Osteocyte (in vitro differentiated cells): ENCODE results near the gene UST. TPM values are rescaled to one million over a fixed set of nuclear protein-coding genes. Genes with fewer than 3 reads are reported as not detected.

Source experiments
- DNase-seq: peaks from one replicate; pipeline ENCODE4 v3.0.0; 2021; ENCODE audit warnings: mixed read lengths; ENCODE audit not compliant: unreplicated experiment; ENCODE audit errors: extremely low spot score
- H3K27ac Mint-ChIP-seq: one replicate; pipeline ENCODE4 v1.8.0; 2021; ENCODE audit warnings: mild to moderate bottlenecking, mixed read lengths; ENCODE audit not compliant: unreplicated experiment
- H3K27me3 Mint-ChIP-seq: one replicate; pipeline ENCODE4 v1.8.0; 2021; ENCODE audit warnings: mixed read lengths; ENCODE audit not compliant: unreplicated experiment
- H3K36me3 Mint-ChIP-seq: one replicate; pipeline ENCODE4 v1.8.0; 2021; ENCODE audit warnings: mixed read lengths; ENCODE audit not compliant: unreplicated experiment
- H3K4me1 Mint-ChIP-seq: one replicate; pipeline ENCODE4 v1.8.0; 2021; ENCODE audit warnings: mixed read lengths; ENCODE audit not compliant: unreplicated experiment
- H3K4me3 Mint-ChIP-seq: one replicate; pipeline ENCODE4 v1.8.0; 2021; ENCODE audit warnings: mild to moderate bottlenecking, moderate library complexity, mixed read lengths; ENCODE audit not compliant: unreplicated experiment
- H3K9me3 Mint-ChIP-seq: one replicate; pipeline ENCODE4 v1.8.0; 2021; ENCODE audit warnings: mixed read lengths; ENCODE audit not compliant: unreplicated experiment
- long read RNA-seq: library from polyadenylated mRNA; unstranded; transcript quantifications from one replicate; pipeline ENCODE4 v2.0.0, GENCODE V29; 2021
- total RNA-seq: library from RNA; stranded (reverse); gene quantifications from 2 replicates; pipeline ENCODE4 v1.2.1, GENCODE V29; 2021
- TF ChIP-seq, protein P1 (sequence below): fragments of 200-600 bp; sonication (generic); IDR thresholded peaks from 2 replicates; pipeline ENCODE4 v1.5.0; 2021; ENCODE audit warnings: antibody characterized with exemption, mild to moderate bottlenecking, moderate library complexity

The UST gene, protein sequence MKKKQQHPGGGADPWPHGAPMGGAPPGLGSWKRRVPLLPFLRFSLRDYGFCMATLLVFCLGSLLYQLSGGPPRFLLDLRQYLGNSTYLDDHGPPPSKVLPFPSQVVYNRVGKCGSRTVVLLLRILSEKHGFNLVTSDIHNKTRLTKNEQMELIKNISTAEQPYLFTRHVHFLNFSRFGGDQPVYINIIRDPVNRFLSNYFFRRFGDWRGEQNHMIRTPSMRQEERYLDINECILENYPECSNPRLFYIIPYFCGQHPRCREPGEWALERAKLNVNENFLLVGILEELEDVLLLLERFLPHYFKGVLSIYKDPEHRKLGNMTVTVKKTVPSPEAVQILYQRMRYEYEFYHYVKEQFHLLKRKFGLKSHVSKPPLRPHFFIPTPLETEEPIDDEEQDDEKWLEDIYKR
- total RNA-seq: 15.7 and 16.1 TPM in 2 replicates
- long read RNA-seq, full-length matches to known transcripts: 3 of 15 reads
- long read RNA-seq, partial matches to known transcripts: 1 of 15 reads
- long read RNA-seq, other reads (novel, unspliced or antisense): 11 of 15 reads

DNA sequence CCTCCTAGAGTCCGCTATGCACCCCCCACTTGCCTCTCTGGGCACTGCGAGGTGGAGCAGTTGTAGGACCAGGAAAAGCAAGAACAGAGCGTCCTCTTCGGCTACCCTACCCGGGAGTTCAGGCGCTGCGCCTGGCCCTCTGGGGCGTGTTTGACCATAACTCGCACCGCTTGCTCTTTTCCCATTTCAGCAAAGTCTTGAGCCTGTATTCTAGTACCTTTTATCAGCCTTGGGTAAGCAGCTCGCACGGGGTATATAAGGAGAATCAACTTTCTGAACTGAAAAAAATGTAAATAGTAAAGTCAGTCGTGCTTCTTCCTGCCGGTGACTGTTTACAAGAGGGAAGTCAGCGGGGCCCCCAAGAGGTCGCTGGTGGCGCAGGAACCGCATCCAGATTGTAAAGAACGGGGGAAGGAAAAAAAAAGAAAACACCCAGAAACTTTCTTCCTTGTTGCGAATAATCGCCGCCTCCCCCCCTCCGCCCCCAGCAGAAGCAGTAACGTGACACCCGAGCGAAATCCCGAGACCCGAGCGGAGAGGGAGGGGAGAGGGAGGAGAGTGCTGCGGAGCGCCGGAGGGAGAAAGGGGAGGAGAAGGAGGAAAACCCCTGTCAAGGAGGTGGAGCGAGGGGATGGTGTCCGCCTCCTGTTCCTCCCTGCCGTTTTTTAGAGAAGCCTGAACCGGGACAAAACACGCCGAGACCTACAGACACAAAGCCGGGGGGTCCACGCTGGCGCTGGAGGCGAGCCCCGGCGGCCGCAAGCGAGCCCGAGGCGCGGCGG, at the start of gene UST:
UST (plus strand) TSS at position 668 of the 782 bp plus-strand sequence. CDS start 401 bp downstream, outside the sequence.
- Mint-ChIP-seq H3K36me3 (no peaks in the 10 kb centered on the region), H3K4me3 (peak within 1 kb of the TSS; percentile 93), H3K4me1 (peaks cover 24% of the 10 kb centered on the region), H3K27ac (peak within 1 kb of the TSS; percentile 96), H3K9me3 (no peaks in the 10 kb centered on the region), H3K27me3 (peaks cover 6% of the 10 kb centered on the region)
- peak; percentile 95 for DNase-seq
- TF ChIP-seq, protein P1, sequence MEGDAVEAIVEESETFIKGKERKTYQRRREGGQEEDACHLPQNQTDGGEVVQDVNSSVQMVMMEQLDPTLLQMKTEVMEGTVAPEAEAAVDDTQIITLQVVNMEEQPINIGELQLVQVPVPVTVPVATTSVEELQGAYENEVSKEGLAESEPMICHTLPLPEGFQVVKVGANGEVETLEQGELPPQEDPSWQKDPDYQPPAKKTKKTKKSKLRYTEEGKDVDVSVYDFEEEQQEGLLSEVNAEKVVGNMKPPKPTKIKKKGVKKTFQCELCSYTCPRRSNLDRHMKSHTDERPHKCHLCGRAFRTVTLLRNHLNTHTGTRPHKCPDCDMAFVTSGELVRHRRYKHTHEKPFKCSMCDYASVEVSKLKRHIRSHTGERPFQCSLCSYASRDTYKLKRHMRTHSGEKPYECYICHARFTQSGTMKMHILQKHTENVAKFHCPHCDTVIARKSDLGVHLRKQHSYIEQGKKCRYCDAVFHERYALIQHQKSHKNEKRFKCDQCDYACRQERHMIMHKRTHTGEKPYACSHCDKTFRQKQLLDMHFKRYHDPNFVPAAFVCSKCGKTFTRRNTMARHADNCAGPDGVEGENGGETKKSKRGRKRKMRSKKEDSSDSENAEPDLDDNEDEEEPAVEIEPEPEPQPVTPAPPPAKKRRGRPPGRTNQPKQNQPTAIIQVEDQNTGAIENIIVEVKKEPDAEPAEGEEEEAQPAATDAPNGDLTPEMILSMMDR: peak; percentile 59

DNA sequence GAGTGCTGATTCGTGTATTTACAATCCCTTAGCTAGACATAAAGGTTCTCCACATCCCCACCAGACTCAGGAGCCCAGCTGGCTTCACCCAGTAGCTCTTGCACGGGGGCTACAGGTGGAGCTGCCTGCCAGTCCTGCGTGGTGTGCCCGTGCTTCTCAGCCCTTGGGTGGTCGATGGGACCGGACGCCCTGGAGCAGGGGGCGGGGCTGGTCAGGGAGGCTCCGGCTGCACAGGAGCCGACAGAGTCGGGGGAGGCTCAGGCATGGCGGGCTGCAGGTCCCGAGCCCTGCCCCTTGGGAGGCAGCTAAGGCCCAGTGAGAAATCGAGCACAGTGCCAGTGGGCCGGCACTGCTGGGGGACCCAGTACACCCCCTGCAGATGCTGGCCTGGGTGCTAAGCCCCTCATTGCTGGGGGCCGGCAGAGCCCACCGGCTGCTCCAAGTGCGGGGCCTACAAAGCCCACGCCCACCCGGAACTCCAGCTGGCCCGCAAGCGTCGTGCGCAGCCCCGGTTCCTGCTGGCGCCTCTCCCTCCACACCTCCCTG, 48.9 kb upstream of the UST start:
- TF ChIP-seq, protein P1: no peak
- DNase-seq: no peak
- Mint-ChIP-seq H3K4me1 (peaks cover 16% of the 10 kb centered on the region), H3K36me3 (no peaks in the 10 kb centered on the region), H3K27me3 (no peaks in the 10 kb centered on the region), H3K9me3 (peaks cover 12% of the 10 kb centered on the region), H3K4me3 (no peak overlapping the region), H3K27ac (no peak overlapping the region)

DNA sequence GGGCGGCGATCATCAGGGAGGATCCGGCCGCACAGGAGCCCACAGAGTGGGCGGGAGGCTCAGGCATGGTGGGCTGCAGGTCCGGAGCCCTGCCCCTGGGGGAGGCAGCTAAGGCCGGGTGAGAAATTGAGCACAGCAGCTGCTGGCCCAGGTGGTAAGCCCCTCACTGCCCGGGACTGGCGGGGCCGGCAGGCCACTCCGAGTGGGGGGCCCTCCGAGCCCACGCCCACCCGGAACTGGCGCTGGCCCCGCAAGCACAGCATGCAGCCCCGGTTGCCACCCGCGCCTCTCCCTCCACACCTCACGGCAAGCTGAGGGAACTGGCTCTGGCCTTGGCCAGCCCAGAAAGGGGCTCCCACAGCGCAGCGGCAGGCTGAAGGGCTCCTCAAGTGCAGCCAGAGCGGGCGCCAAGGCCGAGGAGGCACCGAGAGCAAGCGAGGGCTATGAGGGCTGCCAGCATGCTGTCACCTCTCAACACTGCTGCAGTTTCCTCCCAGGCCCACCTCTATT, 48.1 kb upstream of the UST start:
- Mint-ChIP-seq H3K27me3 (no peaks in the 10 kb centered on the region), H3K36me3 (no peaks in the 10 kb centered on the region), H3K4me3 (no peak overlapping the region), H3K27ac (no peak overlapping the region), H3K9me3 (peaks cover 12% of the 10 kb centered on the region), H3K4me1 (peaks cover 16% of the 10 kb centered on the region)
- no peak for DNase-seq
- TF ChIP-seq, protein P1: no peak

DNA sequence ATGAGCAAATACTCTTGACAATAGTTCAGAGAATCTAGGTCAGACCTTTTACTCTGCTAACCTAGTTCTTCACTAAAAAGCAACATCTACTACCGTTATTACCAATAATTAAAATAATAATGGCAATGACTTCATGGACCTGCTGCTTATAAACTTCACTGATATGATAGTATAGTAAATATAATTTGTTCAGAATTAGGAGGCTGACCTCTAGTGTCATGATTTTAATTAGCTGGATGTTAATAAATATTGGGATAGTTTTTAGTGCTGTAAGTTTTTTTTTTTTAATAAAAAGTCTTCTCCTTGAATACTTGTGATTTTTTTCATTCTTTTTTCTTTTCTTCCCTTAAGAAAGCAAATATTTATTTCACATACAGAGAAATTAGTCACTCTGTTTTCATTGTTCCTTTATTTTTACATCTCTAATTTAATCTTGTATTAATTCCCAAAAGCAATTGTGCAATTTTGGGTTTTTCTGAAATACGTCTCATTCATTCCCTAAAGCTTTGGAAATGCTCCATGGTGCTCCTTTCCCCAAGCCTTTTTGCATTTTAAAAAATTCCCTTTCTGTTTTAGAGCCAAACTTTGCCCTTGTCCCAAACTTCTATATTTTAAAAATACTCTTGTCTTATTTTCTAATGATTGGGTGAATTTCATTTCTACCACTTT, 46.6 kb upstream of the UST start:
- Mint-ChIP-seq H3K27me3 (no peaks in the 10 kb centered on the region), H3K4me1 (peaks cover 16% of the 10 kb centered on the region), H3K36me3 (no peaks in the 10 kb centered on the region), H3K9me3 (peaks cover 12% of the 10 kb centered on the region), H3K27ac (no peak overlapping the region), H3K4me3 (peak overlapping the region; percentile 61)
- DNase-seq: no peak
- TF ChIP-seq, protein P1: no peak
